Measurements from ENCODE around the gene IMPDH2. TPM values are rescaled to one million over a fixed set of nuclear protein-coding genes. Genes with fewer than 3 reads are reported as not detected.

IMPDH2 gene
- total and polyA plus RNA-seq, 2 of the 8 experiments (the other 6 are each of a cell fraction or from before 2014, with no cell fraction given), result 374 to 409 TPM

DNA sequence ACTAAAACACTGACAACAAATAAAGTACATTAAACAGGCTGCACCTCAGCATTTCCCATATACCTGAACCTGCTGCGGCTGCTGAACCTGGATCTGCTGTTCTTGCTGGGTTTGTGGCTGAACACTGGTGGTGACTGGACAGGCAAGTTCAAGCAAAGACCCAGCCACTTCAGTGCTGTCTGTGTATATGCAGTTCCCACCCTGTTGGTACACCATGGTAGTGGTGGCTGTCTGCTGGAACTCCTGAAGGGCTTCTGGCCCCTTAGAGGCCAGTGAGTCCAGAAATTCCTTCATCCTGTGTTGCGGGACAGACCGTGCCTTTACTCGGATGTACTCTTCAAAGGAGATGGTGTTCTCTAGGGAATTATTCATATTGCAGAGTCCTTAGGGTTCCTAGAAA lies 47.4 kb upstream of the IMPDH2 start (continued):
- TF ChIP-seq RFX5 (IDR thresholded peaks at IDR 0.05; ENCODE audit: borderline replicate concordance, low read depth, low read length), result no peak

Measured in H1 (cell line).